ENCODE measurements around the gene TCAP. TPM values are rescaled to one million over a fixed set of nuclear protein-coding genes. Genes with fewer than 3 reads are reported as not detected.
A peak's percentile ranks its signal among the peaks of the same experiment; 100 is the strongest.

The TCAP gene
- total RNA-seq, 6 experiments from 2014 or later: 0.09 to 0.51 (median 0.14) TPM

- no peak for TF ChIP-seq CTCF (IDR thresholded peaks at IDR 0.05)
- Mint-ChIP-seq H3K27me3 (ENCODE audit: insufficient read depth) (peaks cover 19% of the 10 kb centered on the region), H3K9me3 (no peaks in the 10 kb centered on the region), H3K4me1 (ENCODE audit: low read depth) (peaks cover 18% of the 10 kb centered on the region), H3K4me3 (no peak overlapping the region), H3K27ac (no peak overlapping the region), H3K36me3 (ENCODE audit: low read depth) (no peaks in the 10 kb centered on the region)
- DNase-seq: no peak
Observed at GRCh38 chr17:39633570-39634183, 31.5 kb upstream of the TCAP start.

- H3K4me1 Mint-ChIP-seq (ENCODE audit: low read depth): peaks cover 26% of the 10 kb centered on the region
- H3K4me3 Mint-ChIP-seq: no peak overlapping the region
- H3K9me3 Mint-ChIP-seq: no peaks in the 10 kb centered on the region
- no peaks in the 10 kb centered on the region for H3K36me3 Mint-ChIP-seq (ENCODE audit: low read depth)
- peak; percentile 88 for TF ChIP-seq CTCF (IDR thresholded peaks at IDR 0.05)
- no peak overlapping the region for H3K27ac Mint-ChIP-seq
- H3K27me3 Mint-ChIP-seq (ENCODE audit: insufficient read depth): peaks cover 16% of the 10 kb centered on the region
- DNase-seq: peak; percentile 37
Observed at GRCh38 chr17:39634384-39634871, 30.7 kb upstream of the TCAP start.

GRCh38 chr17:39635614-39636176 lies 29.5 kb upstream of the TCAP start:
- no peaks in the 10 kb centered on the region for H3K36me3 Mint-ChIP-seq (ENCODE audit: low read depth)
- no peak for TF ChIP-seq CTCF (IDR thresholded peaks at IDR 0.05)

GRCh38 chr17:39636587-39636926 lies 28.6 kb upstream of the TCAP start:
- no peak for TF ChIP-seq CTCF (IDR thresholded peaks at IDR 0.05)
- Mint-ChIP-seq H3K9me3 (no peaks in the 10 kb centered on the region), H3K4me1 (ENCODE audit: low read depth) (peaks cover 28% of the 10 kb centered on the region), H3K4me3 (peak overlapping the region; percentile 92), H3K27ac (peak overlapping the region; percentile 70), H3K27me3 (ENCODE audit: insufficient read depth) (peaks cover 6% of the 10 kb centered on the region; the same call in 1 of the 2 replicates), H3K36me3 (ENCODE audit: low read depth) (no peaks in the 10 kb centered on the region)
- no peak for DNase-seq

More at GRCh38 chr17:39635614-39636176, 29.5 kb upstream of the TCAP start:
- H3K27me3 Mint-ChIP-seq (ENCODE audit: insufficient read depth): peaks cover 11% of the 10 kb centered on the region
- H3K9me3 Mint-ChIP-seq: no peaks in the 10 kb centered on the region
- H3K27ac Mint-ChIP-seq: no peak overlapping the region; the same call in 1 of the 2 replicates
- H3K4me1 Mint-ChIP-seq (ENCODE audit: low read depth): peaks cover 27% of the 10 kb centered on the region
- H3K4me3 Mint-ChIP-seq: no peak overlapping the region
- no peak for DNase-seq

GRCh38 chr17:39636927-39637736 lies 28.0 kb upstream of the TCAP start, which contains the start of gene STARD3:
Gene STARD3, plus strand, starts transcription at chr17:39637144. Its CDS starts 16,388 bp downstream, at chr17:39653532.
- H3K27me3 Mint-ChIP-seq (ENCODE audit: insufficient read depth): 0 out of 2 replicates have a peak, but pooled peaks cover 1% of the 10 kb centered on the region
- H3K36me3 Mint-ChIP-seq (ENCODE audit: low read depth): no peaks in the 10 kb centered on the region
- peak within 1 kb of the TSS; percentile 92 for H3K4me3 Mint-ChIP-seq
- H3K27ac Mint-ChIP-seq: peak within 1 kb of the TSS; percentile 70
- TF ChIP-seq CTCF (IDR thresholded peaks at IDR 0.05): peak; percentile 52
- no peaks in the 10 kb centered on the region for H3K9me3 Mint-ChIP-seq
- DNase-seq: peak; percentile 72
- peaks cover 34% of the 10 kb centered on the region for H3K4me1 Mint-ChIP-seq (ENCODE audit: low read depth)
